A204.1 (cell line): ENCODE measurements around the gene UBE2I.
"Not testable (repeated sequence)": the region's sequence is repeated elsewhere in the genome, so short reads cannot be mapped to it uniquely, and the experiment has no call there.

Experiments
- FAIRE-seq: peaks from 2 replicates; lab custom pipeline; 2012; peaks lifted over from hg19 to GRCh38; lab: Jason Lieb, UNC

Gene UBE2I

GRCh38 chr16:1293921-1294656, 15.3 kb upstream of the UBE2I start:
- no peak for FAIRE-seq

GRCh38 chr16:1295465-1295864, 14.0 kb upstream of the UBE2I start:
- no peak for FAIRE-seq

GRCh38 chr16:1296688-1297017, 12.8 kb upstream of the UBE2I start:
- FAIRE-seq, result not testable (repeated sequence)

- FAIRE-seq, result no peak
Measured at GRCh38 chr16:1297018-1297696, 12.3 kb upstream of the UBE2I start.

- no peak for FAIRE-seq
Measured at GRCh38 chr16:1298406-1298805, 11.0 kb upstream of the UBE2I start.

GRCh38 chr16:1299012-1299867, 10.2 kb upstream of the UBE2I start:
- FAIRE-seq, result no peak

GRCh38 chr16:1299868-1300203, 9.6 kb upstream of the UBE2I start:
- FAIRE-seq, result no peak

- no peak for FAIRE-seq
Measured at GRCh38 chr16:1300664-1301476, 8.6 kb upstream of the UBE2I start.

- no peak for FAIRE-seq
Measured at GRCh38 chr16:1301562-1301961, 7.9 kb upstream of the UBE2I start.

GRCh38 chr16:1305823-1306222, 3.6 kb upstream of the UBE2I start:
- no peak for FAIRE-seq

- no peak for FAIRE-seq
Measured at GRCh38 chr16:1306334-1306733, 3.1 kb upstream of the UBE2I start.

- no peak for FAIRE-seq
Measured at GRCh38 chr16:1308036-1308976, 1.1 kb upstream of the UBE2I start.

GRCh38 chr16:1309888-1310831, 724 bp downstream of the UBE2I start:
- FAIRE-seq, result no peak

- no peak for FAIRE-seq
Measured at GRCh38 chr16:1310832-1311200, 1.4 kb downstream of the UBE2I start.

GRCh38 chr16:1311212-1311737, 1.8 kb downstream of the UBE2I start:
- no peak for FAIRE-seq

- no peak for FAIRE-seq
Measured at GRCh38 chr16:1311738-1312466, 2.5 kb downstream of the UBE2I start.

- no peak for FAIRE-seq
Measured at GRCh38 chr16:1312467-1312816, 3.0 kb downstream of the UBE2I start.

GRCh38 chr16:1312903-1313302, 3.5 kb downstream of the UBE2I start:
- no peak for FAIRE-seq

GRCh38 chr16:1313721-1314369, 4.4 kb downstream of the UBE2I start:
- no peak for FAIRE-seq
